Measurements from ENCODE around the gene ZHX3. TPM values are rescaled to one million over a fixed set of nuclear protein-coding genes. Genes with fewer than 3 reads are reported as not detected.

The ZHX3 gene
- total RNA-seq, 4 donors from 2014 or later = 19.2 to 32.9 (median 31.4) TPM

GRCh38 chr20:41274152-41274551 is 43.4 kb downstream of the ZHX3 start:
- Histone ChIP-seq H3K4me3 (no peak overlapping the region), H3K9me3 (no peaks in the 10 kb centered on the region), H3K36me3 (no peaks in the 10 kb centered on the region), H3K27ac (no peak overlapping the region), H3K27me3 (no peaks in the 10 kb centered on the region), H3K4me1 (peaks cover 11% of the 10 kb centered on the region)
- DNase-seq (ENCODE audit: low spot score in 2 of 2) = no peak
- WGBS = 83% methylated on average over 5 of the region's 5 CpGs
- TF ChIP-seq CTCF (IDR thresholded peaks at IDR 0.05) (no peak), POLR2A (IDR thresholded peaks at IDR 0.05) (no peak), POLR2AphosphoS5 (IDR thresholded peaks at IDR 0.05) (no peak), EP300 (IDR thresholded peaks at IDR 0.05) (no peak)

- Histone ChIP-seq H3K27ac (no peak overlapping the region), H3K4me1 (peaks cover 11% of the 10 kb centered on the region), H3K4me3 (no peak overlapping the region), H3K9me3 (no peaks in the 10 kb centered on the region), H3K36me3 (no peaks in the 10 kb centered on the region), H3K27me3 (no peaks in the 10 kb centered on the region)
- no peak for DNase-seq (ENCODE audit: low spot score in 2 of 2)
- TF ChIP-seq EP300 (IDR thresholded peaks at IDR 0.05) = no peak
- TF ChIP-seq POLR2A (IDR thresholded peaks at IDR 0.05) = no peak
- no peak for TF ChIP-seq POLR2AphosphoS5 (IDR thresholded peaks at IDR 0.05)
- no peak for TF ChIP-seq CTCF (IDR thresholded peaks at IDR 0.05)
Measured at GRCh38 chr20:41273445-41273844, 44.1 kb downstream of the ZHX3 start.

- Histone ChIP-seq H3K27me3 (no peaks in the 10 kb centered on the region), H3K9me3 (no peaks in the 10 kb centered on the region), H3K4me1 (peaks cover 11% of the 10 kb centered on the region), H3K4me3 (no peak overlapping the region), H3K27ac (no peak overlapping the region), H3K36me3 (peaks cover 5% of the 10 kb centered on the region)
- TF ChIP-seq POLR2AphosphoS5 (IDR thresholded peaks at IDR 0.05) = no peak
- TF ChIP-seq EP300 (IDR thresholded peaks at IDR 0.05) = no peak
- no peak for DNase-seq (ENCODE audit: low spot score in 2 of 2)
- 100% methylated on average over 1 of the region's 1 CpG for WGBS
Measured at GRCh38 chr20:41272339-41272738, 45.2 kb downstream of the ZHX3 start.

- H3K27ac ChIP-seq = no peak overlapping the region
- no peak for DNase-seq (ENCODE audit: low spot score in 2 of 2)
- peaks cover 5% of the 10 kb centered on the region for H3K36me3 ChIP-seq
- H3K4me3 ChIP-seq = no peak overlapping the region
- H3K27me3 ChIP-seq = no peaks in the 10 kb centered on the region
- 74% methylated on average over 4 of the region's 4 CpGs for WGBS
- no peaks in the 10 kb centered on the region for H3K9me3 ChIP-seq
- no peak for TF ChIP-seq CTCF (IDR thresholded peaks at IDR 0.05)
- no peak for TF ChIP-seq POLR2A (IDR thresholded peaks at IDR 0.05)
- no peak for TF ChIP-seq EP300 (IDR thresholded peaks at IDR 0.05)
- TF ChIP-seq POLR2AphosphoS5 (IDR thresholded peaks at IDR 0.05) = no peak
- H3K4me1 ChIP-seq = peaks cover 11% of the 10 kb centered on the region
Measured at GRCh38 chr20:41268917-41269652, 48.4 kb downstream of the ZHX3 start.

GRCh38 chr20:41268402-41268801 is 49.1 kb downstream of the ZHX3 start:
- WGBS = 54% methylated on average over 1 of the region's 1 CpG
- Histone ChIP-seq H3K4me1 (peaks cover 11% of the 10 kb centered on the region), H3K36me3 (peaks cover 5% of the 10 kb centered on the region), H3K27me3 (no peaks in the 10 kb centered on the region), H3K4me3 (no peak overlapping the region), H3K9me3 (no peaks in the 10 kb centered on the region), H3K27ac (no peak overlapping the region)
- DNase-seq (ENCODE audit: low spot score in 2 of 2) = no peak
- TF ChIP-seq CTCF (IDR thresholded peaks at IDR 0.05) = no peak
- TF ChIP-seq POLR2AphosphoS5 (IDR thresholded peaks at IDR 0.05) = no peak
- no peak for TF ChIP-seq POLR2A (IDR thresholded peaks at IDR 0.05)
- TF ChIP-seq EP300 (IDR thresholded peaks at IDR 0.05) = no peak

All from suprapubic skin (tissue), 4 donors.